Muscle of leg (tissue), 11 donors: Measurements from ENCODE around the gene WDR81. TPM values are rescaled to one million over a fixed set of nuclear protein-coding genes. Genes with fewer than 3 reads are reported as not detected.

Source experiments
- DNase-seq: peaks from one replicate; pipeline ENCODE4 v3.0.0; 2013
- H3K27ac ChIP-seq: one replicate; pipeline ENCODE4 v1.5.1; 2013; ENCODE audit warnings: mild to moderate bottlenecking, low read length, control low read depth
- H3K27me3 ChIP-seq: one replicate; pipeline ENCODE4 v1.6.1; 2013; ENCODE audit warnings: low read length; ENCODE audit not compliant: control insufficient read depth, insufficient read depth
- H3K36me3 ChIP-seq: one replicate; pipeline ENCODE4 v1.6.1; 2013; ENCODE audit warnings: low read length; ENCODE audit not compliant: control insufficient read depth, insufficient read depth
- H3K4me1 ChIP-seq: one replicate; pipeline ENCODE4 v1.6.1; 2013; ENCODE audit warnings: low read length; ENCODE audit not compliant: control insufficient read depth, insufficient read depth
- H3K4me3 ChIP-seq: one replicate; pipeline ENCODE4 v1.5.1; 2013; ENCODE audit warnings: low read length, control low read depth
- H3K9me3 ChIP-seq: replicated peaks from 2 replicates; pipeline ENCODE4 v1.6.1; 2013; ENCODE audit warnings: low read depth, low read length; ENCODE audit not compliant: control insufficient read depth
- WGBS: methylation state at CpG from one replicate; pipeline ENCODE4 v1.1.5; 2013; ENCODE audit warnings: missing lambda C conversion rate; ENCODE audit not compliant: insufficient coverage; 5-methylcytosine and 5-hydroxymethylcytosine counted together
- polyA plus RNA-seq, 8 donors: library from polyadenylated mRNA; unstranded; fragments of 120-200 nt; gene quantifications; one replicate each; pipeline versions ENCODE4 v1.2.1 to v1.2.3, GENCODE V29; 2013; ENCODE audit warnings: inconsistent platforms in 1 of 8, low replicate concordance in 1 of 8; ENCODE audit not compliant: insufficient read length in 8 of 8, insufficient read depth in 1 of 8
- total RNA-seq: library from RNA; stranded (reverse); fragments of 120-200 nt; gene quantifications from one replicate; pipeline ENCODE4 v1.2.4, GENCODE V29; 2013

WDR81 gene
- total and polyA plus RNA-seq, 9 donors, result 9.6 to 20.6 (median 12.7) TPM

DNA sequence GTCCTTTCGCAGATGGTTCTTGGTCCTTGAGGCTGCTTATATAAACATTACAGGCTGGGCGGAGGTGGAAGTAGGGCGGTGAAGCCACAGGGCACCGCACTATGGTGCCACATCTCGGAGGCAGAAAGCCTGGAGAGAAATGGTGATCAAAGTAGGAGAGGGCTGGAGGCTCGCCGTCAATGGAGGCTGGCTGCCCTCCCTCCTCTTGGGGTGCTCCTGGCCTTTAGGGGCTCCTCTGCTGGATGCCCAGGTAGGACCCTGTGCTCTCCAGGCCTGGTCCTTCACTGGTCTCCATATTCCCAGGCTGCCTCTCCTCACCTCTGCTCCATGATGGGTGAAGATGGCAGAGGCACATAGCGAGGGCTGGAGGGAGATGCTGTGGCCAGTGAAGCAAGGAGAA lies 12.2 kb upstream of the WDR81 start:
- no peaks in the 10 kb centered on the region for H3K27me3 ChIP-seq
- H3K36me3 ChIP-seq, result peaks cover 35% of the 10 kb centered on the region
- H3K27ac ChIP-seq, result no peak overlapping the region
- 100% methylated on average over 1 of the region's 8 CpGs for WGBS
- peaks cover 55% of the 10 kb centered on the region for H3K4me1 ChIP-seq
- DNase-seq, result no peak
- no peak overlapping the region for H3K4me3 ChIP-seq
- H3K9me3 ChIP-seq, result no peaks in the 10 kb centered on the region

DNA sequence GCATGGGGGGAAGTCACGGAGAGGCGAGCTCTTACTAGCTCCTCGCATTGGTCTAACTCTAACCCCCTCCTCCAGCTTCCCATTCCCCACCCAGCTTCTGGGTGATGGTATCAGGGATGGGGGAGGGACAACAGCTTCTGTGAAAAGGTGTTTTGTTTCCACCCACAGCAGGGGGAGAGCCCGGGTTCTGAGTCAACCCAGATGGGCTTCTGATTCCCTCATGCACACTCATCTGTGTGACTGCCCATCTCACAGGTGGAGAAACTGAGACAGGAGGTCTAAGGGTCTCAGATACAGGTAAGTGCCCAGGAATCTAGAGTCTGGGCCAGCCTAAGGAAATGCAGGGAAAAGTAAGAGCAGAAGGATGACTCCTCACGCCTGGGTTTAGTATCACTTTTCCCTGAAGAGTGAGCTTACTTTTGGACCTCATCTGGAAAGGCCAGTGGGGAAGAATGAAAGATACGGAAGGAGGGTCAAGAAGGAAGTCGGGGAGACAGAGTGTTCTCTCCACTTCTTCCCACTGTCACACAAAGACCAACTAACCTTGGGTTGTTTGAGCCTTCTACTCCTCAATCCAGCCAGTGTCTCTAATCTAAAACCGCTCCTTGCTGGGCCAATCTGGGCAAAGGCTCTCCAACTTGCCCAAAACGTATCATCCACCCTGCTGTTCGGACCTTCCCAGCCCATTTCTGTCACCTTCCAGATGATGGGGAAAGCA lies 11.2 kb upstream of the WDR81 start:
- 42% methylated on average over 4 of the region's 10 CpGs for WGBS
- Histone ChIP-seq H3K4me3 (no peak overlapping the region), H3K4me1 (peaks cover 65% of the 10 kb centered on the region), H3K36me3 (peaks cover 32% of the 10 kb centered on the region), H3K27ac (peak overlapping the region; percentile 98), H3K27me3 (no peaks in the 10 kb centered on the region), H3K9me3 (no peaks in the 10 kb centered on the region)
- no peak for DNase-seq

DNA sequence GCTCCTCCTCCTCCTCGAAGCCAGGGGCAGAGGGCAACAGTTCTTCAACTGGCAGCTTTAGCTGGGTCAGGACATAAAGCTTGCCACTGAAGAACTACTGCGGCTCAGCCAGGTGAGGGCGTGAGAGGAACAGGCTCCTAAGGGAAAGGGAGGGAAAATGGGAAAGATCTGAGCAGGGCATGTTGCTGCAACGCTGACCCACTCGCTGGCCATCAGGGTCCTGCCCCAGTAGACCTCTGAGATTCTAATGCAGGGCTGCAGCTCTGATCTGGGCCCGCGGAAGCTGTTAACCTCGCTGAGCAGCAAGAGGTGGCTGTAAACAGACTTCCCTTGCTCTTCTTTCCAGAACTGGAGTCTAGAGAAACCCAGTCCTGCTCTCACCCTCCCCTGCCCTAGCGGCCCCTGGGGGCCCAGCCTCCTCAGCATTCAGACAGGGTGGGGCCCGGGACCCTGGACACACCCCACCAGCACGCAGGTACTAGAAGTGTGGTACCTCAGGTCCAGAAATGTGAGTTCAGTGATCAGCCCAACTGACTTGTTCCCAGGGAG lies 10.6 kb upstream of the WDR81 start:
- peak overlapping the region; percentile 89 for H3K4me3 ChIP-seq
- WGBS, result 4% methylated on average over 9 of the region's 11 CpGs
- DNase-seq, result peak; percentile 60
- H3K27ac ChIP-seq, result peak overlapping the region; percentile 98
- H3K27me3 ChIP-seq, result no peaks in the 10 kb centered on the region
- H3K4me1 ChIP-seq, result peaks cover 67% of the 10 kb centered on the region
- no peaks in the 10 kb centered on the region for H3K9me3 ChIP-seq
- H3K36me3 ChIP-seq, result peaks cover 32% of the 10 kb centered on the region

DNA sequence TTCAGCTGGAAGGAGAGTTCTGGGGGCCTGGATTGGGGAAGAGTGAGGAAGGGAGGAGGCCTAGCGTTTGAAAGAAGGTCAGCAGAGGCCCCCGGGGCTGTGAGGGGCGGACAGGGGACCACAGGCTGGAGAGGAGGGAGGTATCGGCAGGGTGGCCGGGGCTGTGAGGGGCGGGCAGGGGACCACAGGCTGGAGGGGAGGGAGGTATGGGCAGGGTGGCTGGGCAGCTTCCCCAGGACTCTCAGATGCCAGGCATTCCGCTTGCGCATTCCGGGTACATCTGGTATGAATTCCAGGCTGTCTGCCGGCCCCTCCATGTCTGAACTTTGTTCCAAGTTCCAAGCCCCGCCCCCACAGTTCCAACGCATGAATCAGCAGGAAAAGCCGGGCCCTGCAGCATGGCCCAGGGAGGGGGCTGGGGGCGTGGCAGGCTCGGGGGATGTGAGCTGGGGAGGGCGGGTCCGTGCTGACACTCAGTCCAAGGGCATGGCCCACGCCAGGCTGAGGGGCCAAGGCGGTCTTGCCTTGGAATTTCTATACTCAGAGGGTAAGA lies 10.0 kb upstream of the WDR81 start:
- DNase-seq, result peak; percentile 99
- WGBS, result 0% methylated on average over 15 of the region's 19 CpGs
- Histone ChIP-seq H3K27me3 (no peaks in the 10 kb centered on the region), H3K4me1 (peaks cover 62% of the 10 kb centered on the region), H3K4me3 (peak overlapping the region; percentile 89), H3K27ac (peak overlapping the region; percentile 98), H3K9me3 (no peaks in the 10 kb centered on the region), H3K36me3 (peaks cover 32% of the 10 kb centered on the region)

DNA sequence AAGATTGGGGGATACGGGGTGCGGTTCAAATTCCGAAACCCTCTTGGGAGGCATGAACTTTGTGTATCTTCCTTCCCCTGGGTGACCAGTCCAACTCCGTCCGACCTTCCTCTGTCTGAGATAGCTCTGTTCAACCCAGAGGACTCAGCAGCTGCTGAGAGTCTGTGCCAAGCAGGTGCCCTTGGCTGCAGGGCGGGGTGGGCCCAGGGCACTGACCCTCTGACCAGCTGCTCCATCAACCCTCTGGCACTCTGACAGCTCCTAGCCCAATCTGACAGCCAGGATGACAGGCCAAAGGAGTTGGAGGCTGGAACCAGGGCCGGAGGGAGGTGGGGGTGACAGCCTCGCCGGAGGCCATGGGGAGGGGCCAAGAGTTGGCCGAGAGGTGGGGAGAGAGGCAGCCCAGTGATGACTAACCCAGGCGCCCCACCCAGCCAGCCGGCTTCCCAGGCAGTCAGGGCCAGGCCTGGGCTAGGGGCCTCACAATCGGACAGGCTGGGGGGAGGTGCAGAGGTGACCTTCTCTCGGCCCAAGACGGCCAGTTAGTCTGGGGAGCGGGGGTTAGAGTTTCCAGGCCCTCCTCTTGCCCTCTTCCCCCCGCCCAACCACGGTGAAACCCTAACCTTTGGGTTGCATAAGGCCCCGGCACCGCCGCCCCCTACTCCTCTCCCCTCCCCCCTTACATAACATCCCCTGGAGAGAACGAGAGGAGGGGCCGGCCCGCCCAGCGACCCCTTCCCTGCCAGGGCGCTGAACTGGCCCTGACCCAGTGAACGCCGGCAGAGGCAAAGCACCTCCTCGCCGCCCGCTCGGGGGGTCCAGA lies 9.3 kb upstream of the WDR81 start:
- no peaks in the 10 kb centered on the region for H3K9me3 ChIP-seq
- peak; percentile 97 for DNase-seq
- H3K27me3 ChIP-seq, result no peaks in the 10 kb centered on the region
- peaks cover 66% of the 10 kb centered on the region for H3K4me1 ChIP-seq
- peak overlapping the region; percentile 89 for H3K4me3 ChIP-seq
- WGBS, result 0% methylated on average over 19 of the region's 32 CpGs
- H3K27ac ChIP-seq, result peak overlapping the region; percentile 98
- H3K36me3 ChIP-seq, result peaks cover 32% of the 10 kb centered on the region

DNA sequence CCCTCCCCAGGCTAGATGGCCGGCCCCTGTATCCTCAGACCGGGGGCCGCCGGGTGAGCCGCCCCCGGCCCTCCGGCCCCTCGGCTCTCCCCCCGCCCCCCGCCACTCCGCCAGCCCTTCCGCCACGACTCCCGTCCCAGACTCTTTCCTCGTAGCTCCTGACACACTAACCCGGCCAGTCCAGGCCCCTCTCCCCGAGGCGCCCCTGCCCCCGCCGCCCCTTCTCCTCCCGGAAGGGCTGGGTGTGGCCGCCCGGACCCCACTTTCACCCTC lies 8.8 kb upstream of the WDR81 start:
- Histone ChIP-seq H3K27me3 (no peaks in the 10 kb centered on the region), H3K9me3 (no peaks in the 10 kb centered on the region), H3K4me3 (peak overlapping the region; percentile 89), H3K27ac (peak overlapping the region; percentile 98), H3K36me3 (peaks cover 32% of the 10 kb centered on the region), H3K4me1 (peaks cover 65% of the 10 kb centered on the region)
- no peak for DNase-seq
- WGBS, result 0% methylated on average over 9 of the region's 23 CpGs

DNA sequence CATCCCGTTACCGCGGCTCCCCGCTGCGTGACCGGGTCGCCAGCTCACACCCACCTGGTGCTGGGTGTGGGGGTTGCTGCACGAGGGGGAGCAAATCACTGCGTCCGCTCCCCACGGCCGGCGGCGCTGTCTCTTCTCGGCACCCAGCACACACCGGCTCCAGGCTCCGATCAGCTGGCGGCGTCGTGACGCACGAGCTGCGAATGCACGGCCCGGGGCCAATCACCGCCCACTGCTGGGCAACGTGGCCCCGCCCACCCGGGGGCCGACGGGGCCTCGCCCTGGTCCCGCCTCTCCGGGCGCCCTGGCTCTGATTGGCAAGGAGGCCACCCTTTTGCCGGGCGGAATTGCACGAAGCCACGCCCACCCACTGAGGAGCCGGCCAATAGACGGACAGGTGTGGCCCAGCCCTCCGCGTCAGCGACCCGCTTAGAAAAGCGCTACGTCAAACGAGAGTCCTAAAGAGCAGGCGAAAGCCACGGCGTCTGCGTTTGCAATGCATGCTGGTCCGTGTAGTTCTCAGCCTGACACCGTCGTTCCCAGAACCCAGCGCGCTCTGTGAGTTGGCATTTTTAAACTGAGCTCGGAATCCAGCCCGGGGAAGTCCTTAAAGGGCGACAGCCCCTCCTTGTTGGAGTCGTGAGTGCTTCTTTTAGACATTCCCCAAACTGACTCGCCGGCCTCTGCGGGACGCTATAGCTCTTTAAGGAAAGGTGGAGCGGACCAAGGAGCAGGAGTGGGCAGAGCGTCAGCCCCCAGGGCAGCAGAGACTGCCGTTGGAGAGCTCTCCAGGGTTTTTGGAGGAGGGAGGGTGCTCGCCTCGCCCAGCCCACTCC lies 8.2 kb upstream of the WDR81 start:
- H3K4me1 ChIP-seq, result peaks cover 64% of the 10 kb centered on the region
- peak overlapping the region; percentile 100 for H3K27ac ChIP-seq
- H3K36me3 ChIP-seq, result peaks cover 28% of the 10 kb centered on the region
- 0% methylated on average over 59 of the region's 70 CpGs for WGBS
- DNase-seq, result peak; percentile 100
- no peaks in the 10 kb centered on the region for H3K9me3 ChIP-seq
- H3K4me3 ChIP-seq, result peak overlapping the region; percentile 89
- no peaks in the 10 kb centered on the region for H3K27me3 ChIP-seq

DNA sequence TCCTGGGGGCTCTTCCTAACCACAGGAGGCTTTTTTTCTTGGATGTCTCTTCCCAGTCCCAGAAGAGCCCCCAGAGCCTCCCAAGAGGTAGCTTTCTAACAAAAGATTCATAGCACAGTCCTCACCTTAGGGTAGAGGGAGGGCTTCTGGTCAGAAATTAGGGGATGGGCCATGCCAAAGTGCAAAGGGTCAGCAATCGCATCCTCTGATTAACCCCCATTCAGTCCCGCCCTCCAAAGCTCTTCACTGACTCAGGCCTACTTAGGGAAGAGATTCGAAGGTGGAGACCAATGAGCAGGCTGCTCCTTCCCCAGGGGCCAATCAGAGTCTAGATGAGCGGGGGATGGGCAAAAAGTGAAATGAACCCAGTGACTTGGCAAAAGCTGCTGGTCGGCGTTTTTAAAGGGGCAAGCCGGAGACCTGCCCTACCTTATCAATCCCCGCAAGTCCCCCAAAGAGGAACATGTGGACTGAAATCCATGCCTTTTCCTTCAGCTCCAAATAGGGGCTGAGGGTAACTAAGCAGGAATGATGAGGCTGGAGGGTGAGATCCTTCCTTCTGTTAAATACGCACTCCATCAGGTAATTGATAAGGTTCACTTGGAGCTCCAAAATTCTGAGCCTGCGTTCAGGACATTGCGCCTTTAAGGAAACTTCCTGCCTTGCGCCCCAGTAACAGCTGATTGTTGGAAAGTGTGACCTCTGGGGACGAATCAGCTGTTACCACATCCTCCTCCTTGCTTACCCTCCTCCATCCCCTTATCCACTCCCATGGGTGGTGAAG lies 7.4 kb upstream of the WDR81 start:
- Histone ChIP-seq H3K4me1 (peaks cover 64% of the 10 kb centered on the region), H3K9me3 (no peaks in the 10 kb centered on the region), H3K36me3 (peaks cover 22% of the 10 kb centered on the region), H3K27ac (peak overlapping the region; percentile 100), H3K27me3 (no peaks in the 10 kb centered on the region), H3K4me3 (peak overlapping the region; percentile 69)
- WGBS, result 3% methylated on average over 6 of the region's 13 CpGs
- peak; percentile 97 for DNase-seq
